Measurements from ENCODE around the gene KLHDC7B.

KLHDC7B gene

DNA sequence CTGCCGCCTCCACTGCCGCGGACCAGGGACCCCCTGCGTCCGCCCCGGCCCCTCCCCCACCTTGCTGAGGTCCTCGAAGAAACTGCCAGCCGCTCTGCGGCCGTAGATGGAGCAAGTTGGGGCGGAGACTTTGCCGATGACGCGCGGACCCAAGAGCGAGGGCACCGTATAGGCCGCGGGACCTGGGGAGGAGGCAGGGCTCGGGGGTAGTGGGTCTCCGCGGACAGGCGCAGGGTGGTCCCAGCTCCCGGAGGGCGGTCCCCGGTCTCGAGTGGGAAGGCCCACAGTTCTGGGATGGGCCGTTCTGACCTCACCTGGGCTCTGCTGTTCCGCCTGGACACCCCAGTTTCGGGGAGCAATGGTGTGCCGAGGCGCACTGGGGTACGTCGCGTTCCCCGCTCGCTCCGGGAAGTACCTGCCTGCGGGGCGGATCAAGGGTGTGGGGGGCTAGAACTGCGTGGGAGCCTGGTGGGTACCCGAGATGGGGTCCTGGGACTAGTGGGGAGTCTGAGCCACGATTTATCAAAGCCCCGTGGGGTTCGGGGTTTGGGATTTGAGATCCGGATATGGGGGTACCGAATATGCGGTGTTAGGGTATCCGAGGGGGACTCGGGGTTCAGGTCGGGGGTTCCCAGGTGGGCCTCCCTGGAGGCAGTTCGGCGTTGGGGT lies 14.7 kb upstream of the KLHDC7B start:
- no peaks in the 10 kb centered on the region for H3K9me2 ChIP-seq (replicated peaks; ENCODE audit: control insufficient read depth, low read length)
- H3K36me3 ChIP-seq (ENCODE audit: control insufficient read depth, low read length), result peaks cover 2% of the 10 kb centered on the region; the same call in 1 of the 2 replicates
- H3K9me3 ChIP-seq (ENCODE audit: control insufficient read depth, insufficient read depth, low read length), result no peaks in the 10 kb centered on the region
- H3F3A ChIP-seq (ENCODE audit: control insufficient read depth, insufficient read depth), result peaks cover 50% of the 10 kb centered on the region
- H4K20me1 ChIP-seq (ENCODE audit: control insufficient read depth, insufficient read depth, low read depth, low read length), result no peaks in the 10 kb centered on the region
- H3K27ac ChIP-seq (ENCODE audit: low read depth, low read length), result peak overlapping the region; percentile 97
- H3K4me1 ChIP-seq (ENCODE audit: control insufficient read depth, low read length), result peaks cover 63% of the 10 kb centered on the region
- H3K4me3 ChIP-seq (ENCODE audit: low read length), result peak overlapping the region; percentile 91
- peak overlapping the region; percentile 94 for H3K4me2 ChIP-seq (ENCODE audit: low read length)
- H3K27me3 ChIP-seq (ENCODE audit: control insufficient read depth, low read length), result no peaks in the 10 kb centered on the region
- peaks cover 24% of the 10 kb centered on the region for H3K79me2 ChIP-seq (ENCODE audit: control insufficient read depth, low read length)
- no peak for TF ChIP-seq EZH2phosphoT487 (IDR thresholded peaks at IDR 0.05; ENCODE audit: borderline replicate concordance, low read length)
- TF ChIP-seq, protein P1, sequence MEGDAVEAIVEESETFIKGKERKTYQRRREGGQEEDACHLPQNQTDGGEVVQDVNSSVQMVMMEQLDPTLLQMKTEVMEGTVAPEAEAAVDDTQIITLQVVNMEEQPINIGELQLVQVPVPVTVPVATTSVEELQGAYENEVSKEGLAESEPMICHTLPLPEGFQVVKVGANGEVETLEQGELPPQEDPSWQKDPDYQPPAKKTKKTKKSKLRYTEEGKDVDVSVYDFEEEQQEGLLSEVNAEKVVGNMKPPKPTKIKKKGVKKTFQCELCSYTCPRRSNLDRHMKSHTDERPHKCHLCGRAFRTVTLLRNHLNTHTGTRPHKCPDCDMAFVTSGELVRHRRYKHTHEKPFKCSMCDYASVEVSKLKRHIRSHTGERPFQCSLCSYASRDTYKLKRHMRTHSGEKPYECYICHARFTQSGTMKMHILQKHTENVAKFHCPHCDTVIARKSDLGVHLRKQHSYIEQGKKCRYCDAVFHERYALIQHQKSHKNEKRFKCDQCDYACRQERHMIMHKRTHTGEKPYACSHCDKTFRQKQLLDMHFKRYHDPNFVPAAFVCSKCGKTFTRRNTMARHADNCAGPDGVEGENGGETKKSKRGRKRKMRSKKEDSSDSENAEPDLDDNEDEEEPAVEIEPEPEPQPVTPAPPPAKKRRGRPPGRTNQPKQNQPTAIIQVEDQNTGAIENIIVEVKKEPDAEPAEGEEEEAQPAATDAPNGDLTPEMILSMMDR (IDR thresholded peaks at IDR 0.05; ENCODE audit: low read depth, low read length, poor library complexity, severe bottlenecking), result peak; percentile 9

DNA sequence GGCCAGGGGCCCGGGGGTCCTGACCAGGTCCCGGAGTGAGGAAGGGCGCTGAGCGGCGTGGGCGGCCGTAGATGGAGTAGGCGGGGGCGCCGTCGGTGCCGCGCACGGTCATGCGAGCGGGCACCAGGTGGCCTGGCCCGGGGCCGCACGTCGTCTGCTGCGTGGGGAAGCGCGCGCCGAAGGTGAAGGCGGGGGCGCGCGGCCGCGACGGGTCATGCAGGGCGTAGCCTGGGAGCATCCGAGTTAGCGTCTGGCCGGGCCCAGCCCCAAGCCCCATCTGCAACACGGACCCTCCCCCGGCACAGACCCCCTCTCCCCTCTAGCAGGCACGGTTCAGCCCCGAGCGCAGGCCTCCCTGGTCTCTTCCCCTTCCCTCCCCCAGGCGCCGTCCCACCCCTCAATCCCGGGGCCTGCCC lies 14.1 kb upstream of the KLHDC7B start:
- no peaks in the 10 kb centered on the region for H3K9me3 ChIP-seq (ENCODE audit: control insufficient read depth, insufficient read depth, low read length)
- H3K36me3 ChIP-seq (ENCODE audit: control insufficient read depth, low read length), result peaks cover 2% of the 10 kb centered on the region; the same call in 1 of the 2 replicates
- no peaks in the 10 kb centered on the region for H3K27me3 ChIP-seq (ENCODE audit: control insufficient read depth, low read length)
- peaks cover 67% of the 10 kb centered on the region for H3K4me1 ChIP-seq (ENCODE audit: control insufficient read depth, low read length)
- TF ChIP-seq EZH2phosphoT487 (IDR thresholded peaks at IDR 0.05; ENCODE audit: borderline replicate concordance, low read length), result no peak
- TF ChIP-seq, protein P1 (IDR thresholded peaks at IDR 0.05; ENCODE audit: low read depth, low read length, poor library complexity, severe bottlenecking), result no peak
- peaks cover 21% of the 10 kb centered on the region for H3K79me2 ChIP-seq (ENCODE audit: control insufficient read depth, low read length)
- peak overlapping the region; percentile 91 for H3K4me3 ChIP-seq (ENCODE audit: low read length)
- no peaks in the 10 kb centered on the region for H4K20me1 ChIP-seq (ENCODE audit: control insufficient read depth, insufficient read depth, low read depth, low read length)
- peak overlapping the region; percentile 94 for H3K4me2 ChIP-seq (ENCODE audit: low read length)
- H3K9me2 ChIP-seq (replicated peaks; ENCODE audit: control insufficient read depth, low read length), result no peaks in the 10 kb centered on the region
- peak overlapping the region; percentile 97 for H3K27ac ChIP-seq (ENCODE audit: low read depth, low read length)
- H3F3A ChIP-seq (ENCODE audit: control insufficient read depth, insufficient read depth), result peaks cover 56% of the 10 kb centered on the region

DNA sequence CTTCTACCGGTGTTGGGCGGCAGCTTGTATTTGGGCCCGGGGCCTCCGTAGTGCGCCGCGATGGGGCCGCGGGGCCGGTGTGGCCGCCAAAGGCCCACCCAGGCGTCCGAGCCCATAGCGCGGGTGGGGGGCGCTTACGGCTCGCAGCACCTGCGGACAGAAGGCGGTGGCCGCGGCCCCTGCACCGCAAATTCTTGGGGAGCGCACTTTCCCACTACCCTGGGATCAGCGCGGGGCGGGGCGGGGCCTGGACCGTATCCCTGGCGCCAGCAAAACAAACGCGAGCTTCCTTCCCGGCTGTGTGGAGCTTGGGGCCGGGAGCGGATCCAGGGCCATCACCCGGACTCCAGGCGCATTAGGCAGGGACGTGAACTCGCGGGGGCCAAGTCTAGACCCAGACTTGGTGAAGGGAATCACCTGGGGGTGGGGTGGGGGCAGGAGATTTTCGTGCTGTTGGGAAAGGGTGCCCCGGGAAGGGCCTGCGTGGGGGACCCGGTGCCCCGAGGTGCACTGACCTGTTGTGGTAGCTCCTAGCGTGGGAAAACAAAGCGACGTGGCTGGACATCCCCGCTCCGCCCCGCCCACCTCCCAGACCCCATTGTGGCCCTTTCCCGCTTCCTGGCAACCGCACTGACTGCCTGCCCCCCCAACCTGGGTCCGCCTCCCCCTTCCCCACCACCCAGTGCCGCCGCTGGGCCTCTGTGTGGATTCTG lies 13.6 kb upstream of the KLHDC7B start:
- TF ChIP-seq, protein P1 (IDR thresholded peaks at IDR 0.05; ENCODE audit: low read depth, low read length, poor library complexity, severe bottlenecking), result no peak
- TF ChIP-seq EZH2phosphoT487 (IDR thresholded peaks at IDR 0.05; ENCODE audit: borderline replicate concordance, low read length), result no peak
- Histone ChIP-seq H3K9me3 (ENCODE audit: control insufficient read depth, insufficient read depth, low read length) (no peaks in the 10 kb centered on the region), H3F3A (ENCODE audit: control insufficient read depth, insufficient read depth) (peaks cover 57% of the 10 kb centered on the region), H3K36me3 (ENCODE audit: control insufficient read depth, low read length) (peaks cover 2% of the 10 kb centered on the region; the same call in 1 of the 2 replicates), H4K20me1 (ENCODE audit: control insufficient read depth, insufficient read depth, low read depth, low read length) (no peaks in the 10 kb centered on the region), H3K4me2 (ENCODE audit: low read length) (peak overlapping the region; percentile 94), H3K27me3 (ENCODE audit: control insufficient read depth, low read length) (no peaks in the 10 kb centered on the region), H3K27ac (ENCODE audit: low read depth, low read length) (peak overlapping the region; percentile 97), H3K4me1 (ENCODE audit: control insufficient read depth, low read length) (peaks cover 67% of the 10 kb centered on the region), H3K9me2 (replicated peaks; ENCODE audit: control insufficient read depth, low read length) (no peaks in the 10 kb centered on the region), H3K4me3 (ENCODE audit: low read length) (peak overlapping the region; percentile 91), H3K79me2 (ENCODE audit: control insufficient read depth, low read length) (peaks cover 17% of the 10 kb centered on the region)

Data from DOHH2 (cell line).